A549 (cell line): ENCODE measurements around the gene CUEDC2.

Experiments
- BHLHE40 ChIP-seq: IDR thresholded peaks from 2 replicates; pipeline ENCODE4 v1.6.1; 2012; ENCODE audit warnings: low read depth, low read length, inconsistent platforms
- CHD2 ChIP-seq: fragments of 150-350 bp; IDR thresholded peaks from 2 replicates; pipeline ENCODE4 v1.6.1; 2014; ENCODE audit warnings: low read length; ENCODE audit not compliant: partially characterized antibody
- EHF ChIP-seq: fragments of 250-450 bp; sonication (Bioruptor Pico); IDR thresholded peaks from 2 replicates; pipeline ENCODE4 v1.5.0; 2020; ENCODE audit warnings: mild to moderate bottlenecking
- HDAC2 ChIP-seq: fragments of 200-600 bp; sonication (generic); IDR thresholded peaks from 2 replicates; pipeline ENCODE4 v1.6.1; 2016
- NPAS2 ChIP-seq: fragments of 250-450 bp; sonication (Bioruptor Pico); IDR thresholded peaks from 2 replicates; pipeline ENCODE4 v1.8.0; 2022; ENCODE audit warnings: mild to moderate bottlenecking, moderate library complexity, borderline replicate concordance
- POLR2A ChIP-seq: IDR thresholded peaks from 2 replicates; pipeline ENCODE4 v1.6.1; 2012; ENCODE audit warnings: mild to moderate bottlenecking, low read length
- POLR2AphosphoS2 ChIP-seq: conservative IDR thresholded peaks from 2 replicates; pipeline ENCODE4 v1.6.1; 2012; ENCODE audit warnings: low read length, improper control_type of control experiment, inconsistent platforms
- SMC3 ChIP-seq: fragments of >200 bp; sonication (Bioruptor Twin); formaldehyde crosslinking; IDR thresholded peaks from 3 replicates; pipeline ENCODE4 v1.6.1; 2018; ENCODE audit warnings: inconsistent platforms
- ZFP36 ChIP-seq: fragments of 450-650 bp; IDR thresholded peaks from 2 replicates; pipeline ENCODE4 v1.6.1; 2014; ENCODE audit warnings: borderline replicate concordance; ENCODE audit not compliant: partially characterized antibody
- TF ChIP-seq, protein P1 (sequence below): fragments of >200 bp; sonication (Bioruptor Twin); formaldehyde crosslinking; IDR thresholded peaks from 3 replicates; pipeline ENCODE4 v1.5.1; 2016
- TF ChIP-seq, protein P2 (sequence below): fragments of 200-600 bp; sonication (generic); IDR thresholded peaks from 2 replicates; pipeline ENCODE4 v1.6.1; 2016; ENCODE audit warnings: antibody characterized with exemption, mild to moderate bottlenecking, moderate library complexity
- TF ChIP-seq, protein P3 (sequence below): IDR thresholded peaks from 2 replicates; pipeline ENCODE4 v1.6.1; 2012
- TF ChIP-seq, protein P4 (sequence below): fragments of 450-650 bp; IDR thresholded peaks from 2 replicates; pipeline ENCODE4 v1.6.1; 2014; ENCODE audit warnings: antibody characterized with exemption

DNA sequence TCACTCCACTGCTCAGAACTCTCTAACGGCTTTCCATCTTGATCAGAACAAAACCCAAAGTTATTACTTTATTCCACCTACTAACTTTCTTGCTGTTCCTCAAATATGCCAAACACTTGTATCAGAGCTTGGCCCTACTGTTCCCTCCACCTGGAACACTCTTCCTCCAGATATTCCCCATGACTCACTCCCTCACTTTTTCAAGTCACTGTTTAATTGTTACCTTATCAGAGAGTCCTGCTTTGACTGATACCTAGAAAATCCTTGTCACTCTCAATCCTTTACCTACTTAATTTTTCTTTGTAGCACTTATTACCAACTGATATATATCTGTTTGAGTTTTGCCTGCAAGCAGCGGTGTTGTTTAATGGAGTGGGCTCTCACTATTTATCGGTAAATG, 42.5 kb downstream of the CUEDC2 start:
- TF ChIP-seq POLR2A = no peak
- TF ChIP-seq, protein P1, sequence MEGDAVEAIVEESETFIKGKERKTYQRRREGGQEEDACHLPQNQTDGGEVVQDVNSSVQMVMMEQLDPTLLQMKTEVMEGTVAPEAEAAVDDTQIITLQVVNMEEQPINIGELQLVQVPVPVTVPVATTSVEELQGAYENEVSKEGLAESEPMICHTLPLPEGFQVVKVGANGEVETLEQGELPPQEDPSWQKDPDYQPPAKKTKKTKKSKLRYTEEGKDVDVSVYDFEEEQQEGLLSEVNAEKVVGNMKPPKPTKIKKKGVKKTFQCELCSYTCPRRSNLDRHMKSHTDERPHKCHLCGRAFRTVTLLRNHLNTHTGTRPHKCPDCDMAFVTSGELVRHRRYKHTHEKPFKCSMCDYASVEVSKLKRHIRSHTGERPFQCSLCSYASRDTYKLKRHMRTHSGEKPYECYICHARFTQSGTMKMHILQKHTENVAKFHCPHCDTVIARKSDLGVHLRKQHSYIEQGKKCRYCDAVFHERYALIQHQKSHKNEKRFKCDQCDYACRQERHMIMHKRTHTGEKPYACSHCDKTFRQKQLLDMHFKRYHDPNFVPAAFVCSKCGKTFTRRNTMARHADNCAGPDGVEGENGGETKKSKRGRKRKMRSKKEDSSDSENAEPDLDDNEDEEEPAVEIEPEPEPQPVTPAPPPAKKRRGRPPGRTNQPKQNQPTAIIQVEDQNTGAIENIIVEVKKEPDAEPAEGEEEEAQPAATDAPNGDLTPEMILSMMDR = no peak
- no peak for TF ChIP-seq EHF
- no peak for TF ChIP-seq BHLHE40
- no peak for TF ChIP-seq SMC3
- TF ChIP-seq, protein P2, sequence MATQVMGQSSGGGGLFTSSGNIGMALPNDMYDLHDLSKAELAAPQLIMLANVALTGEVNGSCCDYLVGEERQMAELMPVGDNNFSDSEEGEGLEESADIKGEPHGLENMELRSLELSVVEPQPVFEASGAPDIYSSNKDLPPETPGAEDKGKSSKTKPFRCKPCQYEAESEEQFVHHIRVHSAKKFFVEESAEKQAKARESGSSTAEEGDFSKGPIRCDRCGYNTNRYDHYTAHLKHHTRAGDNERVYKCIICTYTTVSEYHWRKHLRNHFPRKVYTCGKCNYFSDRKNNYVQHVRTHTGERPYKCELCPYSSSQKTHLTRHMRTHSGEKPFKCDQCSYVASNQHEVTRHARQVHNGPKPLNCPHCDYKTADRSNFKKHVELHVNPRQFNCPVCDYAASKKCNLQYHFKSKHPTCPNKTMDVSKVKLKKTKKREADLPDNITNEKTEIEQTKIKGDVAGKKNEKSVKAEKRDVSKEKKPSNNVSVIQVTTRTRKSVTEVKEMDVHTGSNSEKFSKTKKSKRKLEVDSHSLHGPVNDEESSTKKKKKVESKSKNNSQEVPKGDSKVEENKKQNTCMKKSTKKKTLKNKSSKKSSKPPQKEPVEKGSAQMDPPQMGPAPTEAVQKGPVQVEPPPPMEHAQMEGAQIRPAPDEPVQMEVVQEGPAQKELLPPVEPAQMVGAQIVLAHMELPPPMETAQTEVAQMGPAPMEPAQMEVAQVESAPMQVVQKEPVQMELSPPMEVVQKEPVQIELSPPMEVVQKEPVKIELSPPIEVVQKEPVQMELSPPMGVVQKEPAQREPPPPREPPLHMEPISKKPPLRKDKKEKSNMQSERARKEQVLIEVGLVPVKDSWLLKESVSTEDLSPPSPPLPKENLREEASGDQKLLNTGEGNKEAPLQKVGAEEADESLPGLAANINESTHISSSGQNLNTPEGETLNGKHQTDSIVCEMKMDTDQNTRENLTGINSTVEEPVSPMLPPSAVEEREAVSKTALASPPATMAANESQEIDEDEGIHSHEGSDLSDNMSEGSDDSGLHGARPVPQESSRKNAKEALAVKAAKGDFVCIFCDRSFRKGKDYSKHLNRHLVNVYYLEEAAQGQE = no peak
- TF ChIP-seq, protein P3, sequence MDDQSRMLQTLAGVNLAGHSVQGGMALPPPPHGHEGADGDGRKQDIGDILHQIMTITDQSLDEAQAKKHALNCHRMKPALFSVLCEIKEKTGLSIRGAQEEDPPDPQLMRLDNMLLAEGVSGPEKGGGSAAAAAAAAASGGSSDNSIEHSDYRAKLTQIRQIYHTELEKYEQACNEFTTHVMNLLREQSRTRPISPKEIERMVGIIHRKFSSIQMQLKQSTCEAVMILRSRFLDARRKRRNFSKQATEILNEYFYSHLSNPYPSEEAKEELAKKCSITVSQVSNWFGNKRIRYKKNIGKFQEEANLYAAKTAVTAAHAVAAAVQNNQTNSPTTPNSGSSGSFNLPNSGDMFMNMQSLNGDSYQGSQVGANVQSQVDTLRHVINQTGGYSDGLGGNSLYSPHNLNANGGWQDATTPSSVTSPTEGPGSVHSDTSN = no peak
- no peak for TF ChIP-seq CHD2
- no peak for TF ChIP-seq HDAC2
- no peak for TF ChIP-seq POLR2AphosphoS2
- TF ChIP-seq NPAS2 (CRISPR knock-in tag) = no peak
- TF ChIP-seq ZFP36 = no peak
- TF ChIP-seq, protein P4, sequence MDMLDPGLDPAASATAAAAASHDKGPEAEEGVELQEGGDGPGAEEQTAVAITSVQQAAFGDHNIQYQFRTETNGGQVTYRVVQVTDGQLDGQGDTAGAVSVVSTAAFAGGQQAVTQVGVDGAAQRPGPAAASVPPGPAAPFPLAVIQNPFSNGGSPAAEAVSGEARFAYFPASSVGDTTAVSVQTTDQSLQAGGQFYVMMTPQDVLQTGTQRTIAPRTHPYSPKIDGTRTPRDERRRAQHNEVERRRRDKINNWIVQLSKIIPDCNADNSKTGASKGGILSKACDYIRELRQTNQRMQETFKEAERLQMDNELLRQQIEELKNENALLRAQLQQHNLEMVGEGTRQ = no peak
